Measurements from ENCODE around the gene LRRK2. TPM values are rescaled to one million over a fixed set of nuclear protein-coding genes. Genes with fewer than 3 reads are reported as not detected.

The LRRK2 gene
- total RNA-seq, 2 donors from 2014 or later: 6.2 to 6.8 TPM

DNA sequence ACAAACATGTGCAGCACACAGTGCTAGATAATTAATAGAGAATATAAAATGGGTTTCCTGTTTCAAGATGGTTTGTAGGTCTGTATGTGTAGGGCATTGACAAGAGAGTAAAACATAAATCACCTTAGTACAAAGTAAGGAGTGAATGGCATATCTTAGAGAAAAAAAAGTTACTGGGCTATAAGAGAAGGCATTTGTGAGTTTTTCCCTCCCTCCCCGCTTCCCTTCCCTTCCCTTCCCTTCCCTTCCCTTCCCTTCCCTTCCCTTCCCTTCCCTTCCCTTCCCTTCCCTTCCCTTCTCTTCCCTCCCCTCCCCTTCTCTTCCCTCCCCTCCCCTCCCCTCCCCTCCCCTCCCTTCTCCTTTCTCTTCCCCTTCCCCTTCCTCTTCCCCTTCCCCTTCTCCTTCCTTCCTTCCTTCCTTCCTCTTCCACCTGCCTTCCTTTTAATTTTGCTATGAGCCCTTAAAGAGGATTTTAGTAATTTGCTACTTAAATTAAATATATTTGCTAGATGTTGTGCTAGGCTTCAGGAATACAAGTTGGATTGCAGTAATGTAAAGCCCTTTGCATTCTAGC is 57.1 kb downstream of the LRRK2 start:
- 95% methylated on average over 1 of the region's 1 CpG for whole genome bisulfite sequencing
- TF ChIP-seq, protein P1, sequence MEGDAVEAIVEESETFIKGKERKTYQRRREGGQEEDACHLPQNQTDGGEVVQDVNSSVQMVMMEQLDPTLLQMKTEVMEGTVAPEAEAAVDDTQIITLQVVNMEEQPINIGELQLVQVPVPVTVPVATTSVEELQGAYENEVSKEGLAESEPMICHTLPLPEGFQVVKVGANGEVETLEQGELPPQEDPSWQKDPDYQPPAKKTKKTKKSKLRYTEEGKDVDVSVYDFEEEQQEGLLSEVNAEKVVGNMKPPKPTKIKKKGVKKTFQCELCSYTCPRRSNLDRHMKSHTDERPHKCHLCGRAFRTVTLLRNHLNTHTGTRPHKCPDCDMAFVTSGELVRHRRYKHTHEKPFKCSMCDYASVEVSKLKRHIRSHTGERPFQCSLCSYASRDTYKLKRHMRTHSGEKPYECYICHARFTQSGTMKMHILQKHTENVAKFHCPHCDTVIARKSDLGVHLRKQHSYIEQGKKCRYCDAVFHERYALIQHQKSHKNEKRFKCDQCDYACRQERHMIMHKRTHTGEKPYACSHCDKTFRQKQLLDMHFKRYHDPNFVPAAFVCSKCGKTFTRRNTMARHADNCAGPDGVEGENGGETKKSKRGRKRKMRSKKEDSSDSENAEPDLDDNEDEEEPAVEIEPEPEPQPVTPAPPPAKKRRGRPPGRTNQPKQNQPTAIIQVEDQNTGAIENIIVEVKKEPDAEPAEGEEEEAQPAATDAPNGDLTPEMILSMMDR (IDR thresholded peaks at IDR 0.05): no peak
- no peak for TF ChIP-seq POLR2A (IDR thresholded peaks at IDR 0.05)
- no peak for TF ChIP-seq POLR2AphosphoS5 (IDR thresholded peaks at IDR 0.05)
- Histone ChIP-seq H3K27ac (no peak overlapping the region), H3K4me1 (replicated peaks) (no peaks in the 10 kb centered on the region), H3K36me3 (no peaks in the 10 kb centered on the region), H3K9me3 (no peaks in the 10 kb centered on the region), H3K27me3 (replicated peaks; ENCODE audit: insufficient read depth) (no peaks in the 10 kb centered on the region), H3K4me3 (no peak overlapping the region)
- intact Hi-C loops (cut with DNase I): no loop called here
- DNase-seq (ENCODE audit: low spot score): no peak

DNA sequence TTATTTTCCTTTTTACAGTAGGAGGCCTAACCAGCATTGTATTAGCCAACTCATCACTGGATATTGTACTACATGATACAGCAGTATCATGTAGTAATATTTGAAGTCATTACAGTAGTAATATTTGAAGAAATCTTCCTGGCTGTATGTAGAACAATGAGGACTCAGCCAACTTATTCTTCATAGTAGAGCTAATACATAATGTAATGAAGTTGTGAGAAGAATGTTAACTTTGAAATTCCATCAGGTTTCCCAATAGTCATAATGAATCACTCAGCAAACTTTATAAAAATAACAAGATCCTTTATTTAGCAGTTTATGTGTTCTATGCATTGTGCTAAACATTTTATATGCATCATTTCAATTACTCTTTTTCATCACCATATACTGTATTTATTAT is 61.8 kb downstream of the LRRK2 start:
- H3K36me3 ChIP-seq: no peaks in the 10 kb centered on the region
- no peak for DNase-seq (ENCODE audit: low spot score)
- intact Hi-C loops (cut with DNase I): no loop called here
- no peaks in the 10 kb centered on the region for H3K27me3 ChIP-seq (replicated peaks; ENCODE audit: insufficient read depth)
- H3K4me1 ChIP-seq (replicated peaks): no peaks in the 10 kb centered on the region
- H3K9me3 ChIP-seq: no peaks in the 10 kb centered on the region
- no peak overlapping the region for H3K27ac ChIP-seq
- TF ChIP-seq POLR2AphosphoS5 (IDR thresholded peaks at IDR 0.05): no peak
- TF ChIP-seq, protein P1 (IDR thresholded peaks at IDR 0.05): no peak
- TF ChIP-seq POLR2A (IDR thresholded peaks at IDR 0.05): no peak
- H3K4me3 ChIP-seq: no peak overlapping the region

DNA sequence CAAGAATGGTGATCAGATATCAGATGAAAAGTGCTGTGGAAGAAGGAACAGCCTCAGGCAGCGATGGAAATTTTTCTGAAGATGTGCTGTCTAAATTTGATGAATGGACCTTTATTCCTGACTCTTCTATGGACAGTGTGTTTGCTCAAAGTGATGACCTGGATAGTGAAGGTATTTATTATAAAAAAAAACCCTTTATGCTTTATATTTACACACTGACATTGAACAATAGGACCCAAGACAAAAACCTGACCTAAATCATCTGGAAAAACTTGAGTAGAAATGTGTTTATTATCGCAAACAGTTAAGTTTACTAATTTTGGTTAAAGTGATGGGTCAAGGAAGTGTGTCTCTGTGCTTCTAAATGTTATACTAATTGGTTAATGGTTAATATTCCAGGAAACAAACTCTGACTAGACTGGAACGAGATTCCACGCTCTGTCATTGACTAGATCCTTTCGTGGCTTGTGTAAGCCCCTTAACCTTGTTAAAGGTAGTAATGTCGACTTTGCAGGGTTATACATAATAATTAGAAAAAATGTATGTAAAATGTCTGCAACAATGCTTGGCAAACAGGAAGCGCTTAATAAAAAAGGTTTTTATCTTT is 62.7 kb downstream of the LRRK2 start:
- H3K27ac ChIP-seq: no peak overlapping the region
- H3K36me3 ChIP-seq: no peaks in the 10 kb centered on the region
- WGBS: 67% methylated on average over 7 of the region's 7 CpGs
- no peaks in the 10 kb centered on the region for H3K27me3 ChIP-seq (replicated peaks; ENCODE audit: insufficient read depth)
- H3K4me3 ChIP-seq: no peak overlapping the region
- DNase-seq (ENCODE audit: low spot score): no peak
- intact Hi-C loops (cut with DNase I): no loop called here
- TF ChIP-seq, protein P1 (IDR thresholded peaks at IDR 0.05): no peak
- no peak for TF ChIP-seq POLR2A (IDR thresholded peaks at IDR 0.05)
- no peak for TF ChIP-seq POLR2AphosphoS5 (IDR thresholded peaks at IDR 0.05)
- no peaks in the 10 kb centered on the region for H3K9me3 ChIP-seq
- H3K4me1 ChIP-seq (replicated peaks): no peaks in the 10 kb centered on the region

DNA sequence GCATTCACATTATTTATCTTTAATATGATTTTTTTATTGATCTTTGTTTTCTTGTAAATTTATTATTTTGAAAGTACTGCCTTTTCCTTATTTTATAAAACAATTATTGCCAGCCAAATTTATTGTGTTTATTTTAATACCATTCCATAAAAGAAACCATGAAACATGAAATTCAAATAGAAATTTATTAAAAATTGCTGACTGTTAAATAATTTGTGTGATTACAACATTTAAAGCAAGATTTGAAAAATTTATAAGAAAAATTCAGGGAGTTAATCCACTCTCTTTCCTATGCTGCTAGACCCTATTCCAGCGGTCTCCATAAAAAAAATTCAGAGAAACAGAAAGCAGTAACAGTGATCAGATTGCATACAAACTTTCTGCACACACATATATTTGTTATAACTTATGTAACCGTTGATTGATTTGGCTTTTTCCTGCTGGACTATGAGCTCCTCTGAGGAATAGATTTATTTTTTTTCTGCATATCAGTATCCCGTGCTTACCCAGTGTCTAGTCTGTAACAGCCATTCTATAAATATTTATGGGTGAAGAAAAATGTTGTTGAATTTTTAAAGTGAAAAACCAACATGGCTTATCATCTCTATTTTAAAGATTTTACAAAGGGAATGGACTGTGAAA is 68.1 kb downstream of the LRRK2 start:
- Histone ChIP-seq H3K9me3 (no peaks in the 10 kb centered on the region), H3K4me1 (replicated peaks) (no peaks in the 10 kb centered on the region), H3K27ac (no peak overlapping the region), H3K36me3 (no peaks in the 10 kb centered on the region), H3K27me3 (replicated peaks; ENCODE audit: insufficient read depth) (no peaks in the 10 kb centered on the region), H3K4me3 (no peak overlapping the region)
- WGBS: 76% methylated on average over 3 of the region's 3 CpGs
- no peak for DNase-seq (ENCODE audit: low spot score)
- TF ChIP-seq, protein P1 (IDR thresholded peaks at IDR 0.05): no peak
- TF ChIP-seq POLR2A (IDR thresholded peaks at IDR 0.05): no peak
- no peak for TF ChIP-seq POLR2AphosphoS5 (IDR thresholded peaks at IDR 0.05)
- intact Hi-C loops (cut with DNase I): no loop called here

DNA sequence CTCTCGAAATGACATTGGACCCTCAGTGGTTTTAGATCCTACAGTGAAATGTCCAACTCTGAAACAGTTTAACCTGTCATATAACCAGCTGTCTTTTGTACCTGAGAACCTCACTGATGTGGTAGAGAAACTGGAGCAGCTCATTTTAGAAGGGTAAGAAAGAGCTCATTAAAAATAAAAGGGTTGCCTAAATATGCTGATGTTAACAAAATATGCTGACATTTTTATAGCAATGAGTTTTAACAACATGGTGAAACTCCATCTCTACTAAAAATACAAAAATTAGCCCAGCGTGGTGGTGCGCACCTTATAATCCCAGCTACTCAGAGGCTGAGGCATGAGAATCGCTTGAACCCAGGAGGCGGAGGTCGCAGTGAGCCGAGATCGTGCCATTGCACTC is 73.5 kb downstream of the LRRK2 start:
- Histone ChIP-seq H3K4me3 (no peak overlapping the region), H3K36me3 (no peaks in the 10 kb centered on the region), H3K27ac (no peak overlapping the region), H3K4me1 (replicated peaks) (no peaks in the 10 kb centered on the region), H3K9me3 (no peaks in the 10 kb centered on the region), H3K27me3 (replicated peaks; ENCODE audit: insufficient read depth) (no peaks in the 10 kb centered on the region)
- no peak for DNase-seq (ENCODE audit: low spot score)
- no peak for TF ChIP-seq POLR2AphosphoS5 (IDR thresholded peaks at IDR 0.05)
- TF ChIP-seq POLR2A (IDR thresholded peaks at IDR 0.05): no peak
- TF ChIP-seq, protein P1 (IDR thresholded peaks at IDR 0.05): no peak
- intact Hi-C loops (cut with DNase I): no loop called here
- WGBS: 96% methylated on average over 8 of the region's 8 CpGs

All from prostate gland (tissue), 2 donors.